HG03280 (cell line): ENCODE results near the gene PSORS1C1.

ENCODE experiments used
- ATAC-seq: cut with Tn5 transposase; IDR thresholded peaks from one replicate; pipeline ENCODE4 v1.9.1; 2021; ENCODE audit warnings: mild to moderate bottlenecking, moderate library complexity; ENCODE audit not compliant: unreplicated experiment

The PSORS1C1 gene

DNA sequence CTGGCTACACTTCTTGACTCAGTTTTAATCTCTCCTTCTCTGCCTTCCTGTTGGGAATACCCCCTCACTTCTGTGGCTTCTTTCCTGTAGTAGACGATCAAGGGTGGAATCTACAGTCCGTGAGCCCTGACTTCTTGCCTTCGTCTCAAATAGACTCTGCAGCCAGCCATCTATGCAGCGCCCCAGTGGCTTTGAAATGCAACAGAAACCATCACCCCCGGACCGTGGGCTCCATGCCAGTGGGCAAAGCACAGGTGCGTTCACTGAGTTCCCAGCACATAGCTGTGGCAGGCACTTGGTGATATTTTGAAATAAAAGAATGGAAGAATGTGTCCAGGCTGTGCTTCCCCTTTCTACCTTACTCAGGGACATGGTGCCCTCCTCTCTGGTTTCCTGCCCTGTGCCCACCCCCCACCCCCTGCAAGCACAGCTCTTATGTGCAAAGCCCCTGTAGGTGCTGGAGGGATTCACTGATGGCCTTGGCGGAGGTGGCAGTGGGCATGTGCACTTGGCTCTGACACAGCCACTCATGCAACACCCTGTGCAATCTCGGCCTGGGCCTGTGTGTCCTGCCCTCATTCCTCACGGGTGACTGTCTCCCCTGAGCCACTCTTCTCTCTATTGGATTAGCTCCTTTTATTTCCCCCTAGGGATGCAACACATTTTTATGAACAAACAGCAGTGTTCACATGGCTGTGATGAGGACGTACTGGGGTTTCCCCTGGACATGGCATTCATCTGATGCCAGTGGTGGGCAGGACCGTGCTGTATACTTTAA is 11.2 kb downstream of the PSORS1C1 start:
- no peak for ATAC-seq

DNA sequence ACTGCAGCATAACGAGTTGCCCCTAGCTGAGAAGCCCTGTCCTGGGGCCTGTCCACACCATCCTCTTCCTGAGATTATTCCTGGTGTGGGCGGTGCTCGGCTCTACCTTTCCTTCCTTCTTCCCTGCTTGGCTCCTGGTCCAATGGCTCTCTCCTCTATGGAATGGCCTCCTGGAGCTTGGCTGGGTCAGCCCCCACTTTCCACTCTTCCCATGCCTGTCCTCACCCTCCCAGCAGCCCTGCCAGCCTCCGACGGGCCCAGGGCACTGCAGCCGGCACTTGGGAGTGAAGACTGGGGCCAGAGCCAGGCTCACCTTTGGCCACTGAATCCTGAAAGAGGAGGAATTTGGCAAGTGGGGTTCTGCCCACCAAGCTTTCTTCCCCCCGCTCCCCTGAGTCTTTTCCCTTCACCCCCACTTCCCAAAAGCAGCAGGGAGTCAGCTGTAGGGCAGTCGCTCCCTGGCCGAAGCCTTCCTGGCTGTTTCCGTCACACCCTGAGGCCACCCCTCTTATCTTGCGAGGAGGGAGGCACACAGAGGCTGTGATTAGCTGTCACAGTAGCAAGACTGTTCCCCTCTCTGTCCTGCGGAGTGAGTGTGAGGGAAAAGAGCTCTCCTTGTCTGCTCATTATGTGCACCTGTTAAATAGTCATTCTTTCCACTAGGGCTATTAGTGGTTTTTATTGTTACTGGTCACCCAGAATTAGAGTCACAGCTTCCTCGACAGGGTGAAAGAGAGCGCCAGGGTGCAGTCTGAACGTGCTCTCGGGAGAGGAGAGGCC is 12.0 kb downstream of the PSORS1C1 start:
- no peak for ATAC-seq

DNA sequence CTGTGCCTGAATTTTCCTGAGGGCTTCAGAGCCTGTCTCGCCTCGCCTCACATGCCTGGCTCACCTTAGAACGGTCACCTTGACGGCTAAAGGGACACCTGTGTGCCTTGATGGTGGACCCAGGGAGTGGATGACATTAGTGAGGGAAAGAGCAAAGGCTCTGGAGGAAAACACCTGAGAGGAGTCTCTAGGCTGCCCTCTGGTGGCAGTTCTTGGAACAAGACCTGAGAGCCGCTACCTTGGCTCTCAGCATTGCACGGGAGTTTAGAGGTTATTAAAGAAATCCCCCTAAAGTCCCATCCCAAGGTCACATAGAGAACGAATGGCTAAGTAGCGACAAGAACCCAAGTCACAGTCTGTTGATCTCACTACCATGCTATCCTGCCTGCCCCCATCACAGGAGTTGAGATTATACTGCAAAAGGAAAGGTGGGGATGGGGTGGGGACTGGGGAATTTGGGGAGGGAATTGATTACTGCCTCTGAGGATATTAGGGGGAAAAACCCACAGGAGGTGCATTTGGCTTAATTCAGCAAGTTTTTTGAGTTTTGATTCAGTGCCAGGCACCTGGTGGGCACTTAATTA is 13.6 kb downstream of the PSORS1C1 start:
- ATAC-seq: no peak

DNA sequence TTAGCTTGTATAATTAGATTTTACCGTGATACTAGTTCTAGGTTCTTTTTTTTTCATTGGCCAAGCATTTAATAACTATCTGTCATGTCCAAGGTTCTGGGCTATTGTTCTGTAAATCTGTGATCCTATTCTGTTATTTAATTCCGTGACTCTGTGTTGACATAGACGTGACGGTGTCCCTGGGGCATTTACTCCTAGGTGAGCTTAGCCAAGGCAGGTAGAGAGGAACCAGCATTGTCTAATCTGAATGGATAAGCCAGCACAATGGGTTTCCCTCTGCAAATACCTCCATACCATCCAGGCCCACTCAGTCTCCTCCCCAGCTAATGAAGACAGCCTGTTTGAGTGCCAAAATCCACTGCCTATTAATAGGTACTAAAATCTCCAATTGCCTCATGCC is 14.5 kb downstream of the PSORS1C1 start:
- no peak for ATAC-seq

DNA sequence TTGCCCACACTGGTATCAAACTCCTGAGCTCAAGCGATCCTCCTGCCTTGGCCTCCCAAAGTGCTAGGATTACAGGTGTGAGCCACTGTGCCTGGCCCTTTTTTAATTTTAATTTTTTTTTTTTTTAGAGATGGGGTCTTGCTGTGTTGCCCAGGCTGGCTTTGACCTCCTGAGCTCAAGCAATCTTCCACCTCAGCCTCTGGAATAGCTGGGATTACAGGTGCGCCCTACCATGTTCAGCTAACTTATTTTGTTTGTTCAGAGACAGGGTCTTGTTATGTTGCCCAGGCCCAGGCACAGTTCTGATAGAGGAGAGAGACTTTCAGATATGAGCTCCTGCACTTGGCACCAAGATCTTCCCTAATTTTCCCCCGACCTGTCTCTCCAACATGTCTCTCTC is 16.2 kb downstream of the PSORS1C1 start:
- no peak for ATAC-seq

DNA sequence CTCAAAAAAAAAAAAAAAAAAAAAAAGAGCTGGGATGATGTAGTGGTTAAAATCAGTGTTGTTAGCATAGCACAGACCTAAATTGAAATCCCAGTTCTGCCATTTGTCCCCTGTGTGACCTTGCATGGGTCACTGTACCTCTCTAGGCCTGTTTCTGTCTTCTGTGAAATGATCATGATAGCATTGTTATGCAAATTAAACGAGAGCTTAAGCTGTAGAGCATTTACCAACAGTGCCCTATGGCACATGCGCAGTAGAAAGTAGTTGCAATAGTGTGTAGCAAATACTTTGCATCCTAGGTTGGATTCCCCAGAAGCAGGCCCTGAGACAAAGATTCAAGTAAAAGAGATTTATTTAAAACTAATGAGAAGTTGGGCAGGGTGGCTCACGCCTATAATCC is 17.0 kb downstream of the PSORS1C1 start:
- ATAC-seq: no peak

DNA sequence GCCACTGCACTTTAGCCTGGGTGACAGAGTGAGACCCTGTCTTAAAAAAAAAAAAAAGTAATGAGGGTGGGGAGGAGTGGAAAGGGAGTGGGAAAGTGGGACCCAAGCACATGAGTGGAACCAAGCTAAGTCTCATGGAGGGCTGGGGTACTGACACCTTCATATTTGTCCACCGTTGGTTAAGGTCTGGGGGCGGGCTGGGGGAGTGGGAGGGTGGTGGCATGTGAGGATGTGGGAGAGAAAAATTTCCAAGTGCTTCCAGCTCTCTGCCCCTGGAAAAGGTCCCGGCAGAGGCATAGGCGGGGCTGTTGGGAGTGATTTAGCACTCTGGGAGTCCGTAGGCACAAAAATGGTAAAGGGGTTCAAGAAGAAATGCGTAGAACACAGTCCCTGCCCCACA is 18.2 kb downstream of the PSORS1C1 start:
- ATAC-seq: no peak

DNA sequence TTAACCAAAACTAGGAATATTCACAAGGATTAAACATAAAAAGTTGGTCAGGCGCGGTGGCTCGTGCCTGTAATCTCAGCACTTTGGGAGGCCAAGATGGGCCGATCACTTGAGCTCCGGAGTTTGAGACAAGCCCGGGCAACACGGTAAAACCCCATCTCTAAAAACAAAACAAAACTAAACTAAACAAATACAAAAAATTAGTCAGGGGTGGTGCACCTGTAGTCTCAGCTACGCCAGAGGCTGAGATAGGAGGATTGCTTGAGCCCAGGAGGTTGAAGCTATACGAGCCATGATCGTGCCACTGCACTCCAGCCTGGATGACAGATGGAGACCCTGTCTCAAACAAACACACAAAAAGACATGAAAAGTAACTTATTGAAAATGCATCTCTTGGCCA is 21.1 kb downstream of the PSORS1C1 start:
- no peak for ATAC-seq

DNA sequence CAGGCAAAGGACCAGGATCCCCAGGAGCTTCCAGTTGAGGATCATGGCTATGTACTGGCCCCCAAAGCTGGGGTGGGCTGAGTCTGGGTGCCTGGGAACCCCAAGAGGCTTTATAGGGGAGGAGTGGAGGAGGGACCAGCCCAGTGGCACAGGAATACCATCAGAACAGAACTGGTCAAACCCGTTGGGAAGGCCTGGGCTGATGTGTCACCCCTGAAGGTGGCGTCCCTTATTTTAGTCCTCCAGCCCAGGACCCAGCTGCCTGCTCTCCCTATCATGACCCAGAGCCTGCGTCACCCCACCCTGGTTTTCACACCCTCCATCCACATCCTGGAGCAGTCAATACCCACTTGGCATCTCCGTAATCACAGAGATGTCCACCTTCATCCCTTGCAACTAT is 24.4 kb downstream of the PSORS1C1 start, which contains the start of gene PSORS1C2:
Gene PSORS1C2 (minus strand): TSS at position 85 of the 400 bp plus-strand sequence. CDS start 40 bp downstream, at position 45.
- no peak for ATAC-seq

DNA sequence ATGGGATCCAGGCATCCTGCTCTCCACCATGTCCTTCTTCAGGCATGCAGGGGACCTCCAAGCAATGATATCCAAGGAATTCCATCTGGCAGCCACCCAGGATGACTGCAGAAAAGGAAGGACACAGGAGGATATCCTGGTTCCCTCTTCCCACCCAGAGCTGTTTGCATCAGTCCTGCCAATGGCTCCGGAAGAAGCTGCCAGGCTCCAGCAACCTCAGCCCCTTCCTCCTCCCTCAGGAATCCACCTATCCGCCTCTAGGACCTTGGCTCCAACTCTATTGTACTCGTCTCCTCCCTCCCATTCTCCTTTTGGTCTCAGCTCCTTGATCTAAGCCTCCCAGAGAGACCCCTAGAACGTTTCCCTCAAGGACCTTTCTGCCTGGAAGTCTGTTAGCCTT is 25.0 kb downstream of the PSORS1C1 start:
- ATAC-seq: no peak

DNA sequence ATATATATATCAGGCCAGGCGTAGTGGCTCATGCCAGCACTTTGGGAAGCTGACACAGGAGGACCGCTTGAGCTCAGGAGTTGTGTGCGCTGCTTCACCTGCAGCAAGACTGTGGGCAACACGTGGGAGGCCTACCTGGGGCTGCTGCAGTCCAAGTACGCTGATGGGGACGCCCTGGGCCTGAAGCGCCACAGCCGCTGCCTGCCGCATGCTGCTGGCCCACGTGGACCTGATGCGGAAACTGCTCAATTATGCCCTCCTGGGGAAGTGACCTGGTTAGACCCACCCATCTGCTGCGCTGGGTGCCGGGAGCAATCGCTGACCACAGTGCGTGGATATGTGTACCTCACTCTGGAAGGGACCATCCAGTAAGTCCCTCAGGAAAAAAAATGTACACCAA is 26.0 kb downstream of the PSORS1C1 start:
- no peak for ATAC-seq

DNA sequence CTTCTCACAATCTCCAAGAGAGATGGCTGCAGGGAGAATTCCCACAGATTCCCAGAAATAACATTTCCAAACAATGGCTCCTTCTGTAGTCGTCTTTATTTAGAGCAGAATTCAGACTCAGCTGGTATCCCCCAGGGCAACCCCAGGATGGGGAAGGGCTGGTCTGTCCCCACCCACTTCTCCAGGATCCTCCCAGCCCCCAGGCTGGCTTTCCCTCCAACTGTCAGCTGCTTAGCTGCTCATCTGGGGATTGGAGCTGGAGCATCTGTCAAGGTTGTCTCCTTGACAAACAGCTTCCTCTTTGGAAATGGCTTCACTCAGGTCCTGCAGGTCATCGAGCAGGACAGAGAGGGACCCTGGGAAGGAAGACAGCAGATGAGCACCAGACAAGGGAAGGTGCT is 27.8 kb downstream of the PSORS1C1 start:
- ATAC-seq: no peak

DNA sequence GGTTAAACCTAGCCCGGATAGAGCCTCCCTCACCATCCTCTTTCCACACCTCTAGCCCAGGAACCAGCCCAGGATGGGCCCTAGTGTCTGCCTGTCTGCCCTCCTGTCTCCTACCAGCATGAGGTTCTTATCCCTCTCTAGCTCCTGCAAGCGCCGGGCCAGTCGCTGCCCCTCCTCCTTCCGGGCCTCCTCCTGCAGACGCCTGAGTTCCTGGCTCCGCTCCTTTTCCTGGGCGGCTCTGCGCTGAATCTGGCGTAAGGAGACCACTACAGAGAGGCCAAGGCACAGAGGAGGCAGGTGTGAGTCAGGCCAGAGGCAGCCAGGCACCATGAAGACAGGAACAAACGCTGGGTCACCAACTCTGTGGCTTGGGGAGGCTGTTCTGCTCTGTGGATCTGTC is 28.5 kb downstream of the PSORS1C1 start:
- no peak for ATAC-seq

DNA sequence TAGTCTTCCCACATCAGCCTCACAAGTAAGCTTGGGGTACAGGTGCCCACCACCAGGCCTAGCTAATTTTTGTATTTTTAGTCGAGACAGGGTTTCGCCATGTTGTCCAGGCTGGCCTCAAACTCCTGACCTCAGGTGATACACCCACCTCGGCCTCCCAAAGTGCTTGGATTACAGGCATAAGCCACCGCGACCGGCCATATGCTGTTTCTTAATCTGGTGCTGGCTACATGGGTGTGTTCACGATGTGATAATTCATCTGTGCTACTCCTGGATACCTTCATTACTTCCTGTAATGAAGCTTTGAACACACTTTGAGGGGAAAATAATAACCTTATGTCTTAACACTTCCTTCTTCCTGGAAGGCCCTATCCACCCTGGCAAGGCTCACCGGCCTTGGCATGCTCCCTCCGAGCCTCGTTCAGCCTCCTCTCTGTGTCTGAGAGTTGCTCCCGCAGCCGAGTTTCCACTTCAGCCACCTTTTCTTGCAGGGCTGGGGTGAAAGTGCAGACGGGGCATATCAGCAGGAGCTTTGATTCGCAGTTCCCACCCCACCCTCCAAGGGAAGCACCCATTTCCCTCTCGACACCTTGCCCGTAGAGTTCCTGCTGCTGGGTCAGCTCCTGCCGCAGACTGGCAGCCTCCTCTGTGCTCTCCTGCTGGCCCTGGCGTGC is 29.8 kb downstream of the PSORS1C1 start:
- no peak for ATAC-seq

DNA sequence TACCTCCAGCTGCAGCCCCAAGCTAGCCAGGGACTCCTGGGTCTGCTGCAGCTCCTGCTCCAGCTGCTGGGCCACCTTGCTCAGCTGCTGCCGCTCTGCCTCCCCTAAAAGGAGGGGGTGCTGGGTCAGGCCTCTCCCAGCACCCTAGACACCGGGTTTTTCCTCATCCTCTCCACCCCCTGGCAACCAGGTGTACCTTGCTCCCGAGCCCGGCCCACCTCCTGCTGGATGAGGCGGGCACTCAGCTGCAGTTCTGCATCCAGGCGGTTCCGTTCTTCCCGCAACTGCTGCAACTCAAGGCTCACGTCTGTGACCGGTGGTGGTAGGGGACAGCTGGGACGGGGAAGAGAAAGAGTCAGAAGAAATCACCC is 30.4 kb downstream of the PSORS1C1 start:
- ATAC-seq: no peak

DNA sequence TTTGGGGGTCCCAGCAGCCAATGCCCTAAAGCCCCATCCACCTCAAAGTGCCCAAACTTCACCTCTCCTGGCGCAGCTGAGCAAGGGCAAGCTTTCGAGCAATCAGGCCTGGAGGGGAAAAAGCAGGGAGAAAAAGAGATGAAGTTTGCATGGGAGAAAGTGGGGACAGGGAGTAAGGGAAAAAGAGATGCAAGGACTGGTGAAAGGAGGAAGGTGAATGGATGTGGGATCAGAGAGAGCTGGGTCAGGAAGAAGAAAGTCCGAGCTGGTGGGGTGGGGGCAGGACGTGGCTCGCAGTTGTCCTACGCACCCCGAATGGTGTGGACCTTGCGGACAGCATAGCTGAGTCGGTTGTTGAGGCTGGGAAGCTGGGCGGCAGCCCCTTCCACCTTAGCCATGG is 30.8 kb downstream of the PSORS1C1 start:
- no peak for ATAC-seq

DNA sequence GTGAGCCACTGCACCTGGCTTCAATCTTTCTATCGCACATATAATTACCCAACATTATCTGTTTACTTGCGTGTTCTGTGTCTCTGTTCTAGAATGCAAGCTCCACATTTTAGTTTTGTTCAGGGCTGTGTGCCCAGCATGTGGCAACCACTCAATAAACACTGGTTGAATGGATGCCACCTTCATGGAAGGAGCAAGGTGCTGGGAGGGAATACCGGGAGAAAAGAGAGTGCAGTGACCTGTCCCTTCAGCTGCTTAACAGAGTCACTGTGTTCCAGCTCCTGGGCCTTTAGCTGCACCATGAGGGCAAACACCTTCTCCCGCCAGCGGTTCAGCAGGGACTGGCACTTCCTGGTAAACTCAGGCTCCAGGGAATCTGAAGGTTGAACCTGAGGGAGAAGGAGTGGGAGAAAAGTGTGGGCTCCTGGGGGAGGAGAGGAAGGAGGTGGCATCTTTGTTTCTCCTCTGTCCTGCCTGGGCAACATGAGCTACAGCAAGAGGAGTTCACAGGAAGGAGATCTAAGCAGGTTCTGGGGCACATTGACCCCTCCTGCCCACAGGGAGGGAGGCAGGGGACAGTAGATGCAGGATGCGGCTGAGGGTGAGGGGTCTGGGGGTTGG is 35.3 kb downstream of the PSORS1C1 start:
- ATAC-seq: no peak

DNA sequence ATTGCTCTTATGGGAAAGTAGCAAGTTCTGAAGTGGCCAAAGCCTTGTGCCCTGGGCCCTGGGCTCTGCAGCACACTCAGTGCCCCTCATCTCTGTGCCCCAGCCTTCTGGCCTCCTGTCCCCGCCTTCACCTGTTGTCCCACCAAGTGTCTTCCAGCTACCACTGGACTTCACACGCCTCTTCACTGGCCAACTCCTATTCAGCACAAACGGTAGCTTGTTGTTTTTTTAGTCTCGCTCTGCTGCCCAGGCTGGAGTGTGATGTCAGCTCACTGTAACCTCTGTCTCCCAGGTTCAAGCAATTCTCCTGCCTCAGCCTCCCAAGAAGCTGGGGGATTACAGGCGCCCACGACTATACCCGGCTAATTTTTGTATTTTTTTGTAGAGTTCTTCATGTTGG is 38.2 kb downstream of the PSORS1C1 start:
- no peak for ATAC-seq

DNA sequence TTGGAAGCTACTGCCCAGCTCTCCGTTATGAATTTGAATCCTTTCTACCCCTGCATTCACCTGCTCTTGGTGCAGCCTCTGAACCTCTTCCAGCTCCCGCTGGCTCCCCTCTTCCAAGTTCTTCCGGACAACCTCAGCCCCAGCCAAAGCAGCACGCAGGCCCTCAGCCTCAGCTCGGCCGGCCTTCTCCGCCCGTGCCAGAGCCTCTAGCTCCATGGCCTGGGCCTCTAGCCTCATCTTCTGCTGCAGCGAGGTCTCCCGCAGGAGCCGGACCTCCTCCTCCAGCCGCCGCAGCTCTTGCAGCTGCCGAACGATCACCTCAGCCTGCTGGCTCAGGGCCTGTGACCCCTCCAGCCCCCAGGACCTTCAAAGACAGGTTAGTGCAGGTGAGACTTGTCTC is 39.8 kb downstream of the PSORS1C1 start:
- no peak for ATAC-seq

DNA sequence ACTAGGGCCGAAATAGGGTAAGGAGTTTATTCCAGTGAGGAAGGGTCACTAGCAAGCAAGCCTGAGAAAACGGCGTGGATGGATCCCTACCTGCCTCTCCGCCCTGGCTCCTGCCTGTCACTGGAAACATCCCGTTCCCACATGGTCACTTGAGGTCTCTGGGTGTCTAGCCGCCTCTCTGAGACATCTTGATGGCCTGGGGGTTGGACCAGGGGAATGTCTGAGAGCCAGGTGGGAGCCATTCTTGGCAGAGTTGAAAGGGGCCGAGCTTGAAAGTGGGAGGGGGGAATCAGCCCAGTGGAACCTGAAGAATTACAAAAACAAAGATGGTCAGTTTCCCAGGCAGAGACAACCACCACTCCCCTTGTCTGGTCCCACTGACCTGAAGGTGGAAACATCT is 42.0 kb downstream of the PSORS1C1 start:
- no peak for ATAC-seq

DNA sequence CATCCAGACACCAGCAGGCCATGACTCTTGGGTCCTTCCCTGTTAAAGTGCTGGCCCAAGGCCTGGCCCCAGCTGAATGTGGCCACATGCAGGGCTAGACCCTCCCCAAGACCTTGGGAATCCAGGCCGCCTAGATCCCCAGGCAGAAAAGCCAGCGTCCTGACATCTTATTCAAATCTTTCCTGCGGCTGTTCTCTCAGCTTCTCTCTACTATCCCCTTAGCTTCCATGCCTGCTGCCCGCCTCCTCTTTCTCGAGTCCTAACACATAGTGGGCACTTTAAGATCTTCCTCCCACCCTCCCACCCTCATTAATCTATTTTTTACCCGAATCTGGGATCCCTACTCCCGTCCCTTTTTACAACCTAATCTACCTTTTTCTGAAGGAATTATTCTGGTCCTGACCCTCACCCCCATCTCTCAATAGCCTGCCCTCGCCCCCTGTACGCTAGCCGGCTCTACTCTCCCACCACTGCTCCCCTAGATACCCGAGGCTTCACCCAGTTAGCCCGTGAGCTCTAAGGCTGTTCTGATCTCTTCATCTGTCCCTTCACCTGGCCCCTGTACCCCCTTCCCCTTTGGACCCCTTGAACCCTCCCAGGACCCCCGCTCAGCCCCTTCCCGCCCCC is 43.0 kb downstream of the PSORS1C1 start, which contains the start of gene CCHCR1:
Gene CCHCR1 (minus strand): TSS at position 290 of the 627 bp plus-strand sequence. CDS start 202 bp downstream, at position 88.
- no peak for ATAC-seq
